Gastroesophageal sphincter (tissue), 3 donors: ENCODE measurements around the gene MICU2.

Experiments used
- POLR2A ChIP-seq, 2 donors: fragments of 450-650 bp; IDR thresholded peaks; one replicate each; pipeline ENCODE4 v1.6.1; 2017; ENCODE audit warnings: antibody characterized with exemption in 2 of 2, mild to moderate bottlenecking in 2 of 2, moderate library complexity in 1 of 2
- POLR2AphosphoS5 ChIP-seq: sonication (generic); formaldehyde crosslinking; IDR thresholded peaks from one replicate; pipeline ENCODE4 v1.6.1; 2017; ENCODE audit warnings: antibody characterized with exemption
- TF ChIP-seq, protein P1 (sequence below), 4 experiments: fragments of 200-600 bp in 2 of 4; fragments of 450-650 bp in 2 of 4; sonication (generic) in 1 of 4; IDR thresholded peaks; one replicate each; pipeline ENCODE4 v1.5.1; 2017 to 2019; ENCODE audit warnings: antibody characterized with exemption in 4 of 4, mild to moderate bottlenecking in 2 of 4, moderate library complexity in 2 of 4

DNA sequence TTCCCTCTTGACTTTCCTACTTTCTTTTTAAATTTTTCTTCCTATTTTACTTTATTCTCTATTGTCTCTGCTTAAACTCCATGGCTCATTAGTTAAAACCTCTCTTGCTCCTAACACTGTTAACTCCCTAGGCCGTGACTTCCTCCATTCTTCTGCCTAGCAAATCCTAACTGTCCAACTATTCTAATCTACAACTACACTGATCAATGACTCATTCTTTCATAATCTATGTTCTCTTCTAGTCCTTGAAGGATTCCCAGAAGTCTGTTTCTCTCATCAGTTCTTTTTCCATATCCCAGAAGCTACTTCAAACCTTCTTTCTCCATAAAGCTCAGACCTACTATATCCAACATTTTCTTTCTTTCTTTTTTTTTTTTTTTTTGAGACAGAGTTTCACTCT is 66.9 kb downstream of the MICU2 start:
- TF ChIP-seq, protein P1, sequence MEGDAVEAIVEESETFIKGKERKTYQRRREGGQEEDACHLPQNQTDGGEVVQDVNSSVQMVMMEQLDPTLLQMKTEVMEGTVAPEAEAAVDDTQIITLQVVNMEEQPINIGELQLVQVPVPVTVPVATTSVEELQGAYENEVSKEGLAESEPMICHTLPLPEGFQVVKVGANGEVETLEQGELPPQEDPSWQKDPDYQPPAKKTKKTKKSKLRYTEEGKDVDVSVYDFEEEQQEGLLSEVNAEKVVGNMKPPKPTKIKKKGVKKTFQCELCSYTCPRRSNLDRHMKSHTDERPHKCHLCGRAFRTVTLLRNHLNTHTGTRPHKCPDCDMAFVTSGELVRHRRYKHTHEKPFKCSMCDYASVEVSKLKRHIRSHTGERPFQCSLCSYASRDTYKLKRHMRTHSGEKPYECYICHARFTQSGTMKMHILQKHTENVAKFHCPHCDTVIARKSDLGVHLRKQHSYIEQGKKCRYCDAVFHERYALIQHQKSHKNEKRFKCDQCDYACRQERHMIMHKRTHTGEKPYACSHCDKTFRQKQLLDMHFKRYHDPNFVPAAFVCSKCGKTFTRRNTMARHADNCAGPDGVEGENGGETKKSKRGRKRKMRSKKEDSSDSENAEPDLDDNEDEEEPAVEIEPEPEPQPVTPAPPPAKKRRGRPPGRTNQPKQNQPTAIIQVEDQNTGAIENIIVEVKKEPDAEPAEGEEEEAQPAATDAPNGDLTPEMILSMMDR (IDR thresholded peaks at IDR 0.05) = no peak
- TF ChIP-seq POLR2A (IDR thresholded peaks at IDR 0.05) (no peak), POLR2AphosphoS5 (no peak)
